Fibroblast of mammary gland (primary cell): ENCODE results near the gene DUSP2.

ENCODE experiments used
- DNase-seq: peaks from one replicate; pipeline ENCODE4 v3.0.0-alpha.2; 2010; ENCODE audit warnings: low read depth
- H3K4me3 ChIP-seq: 2 replicates; pipeline ENCODE4 v1.5.1; 2011; ENCODE audit warnings: low read depth, mild to moderate bottlenecking, low read length, moderate library complexity; ENCODE audit not compliant: control insufficient read depth
- CTCF ChIP-seq: conservative IDR thresholded peaks from 2 replicates; pipeline ENCODE4 v1.5.1; 2011; ENCODE audit warnings: low read depth, low read length, inconsistent platforms; ENCODE audit not compliant: control insufficient read depth, insufficient read depth

Gene DUSP2

DNA sequence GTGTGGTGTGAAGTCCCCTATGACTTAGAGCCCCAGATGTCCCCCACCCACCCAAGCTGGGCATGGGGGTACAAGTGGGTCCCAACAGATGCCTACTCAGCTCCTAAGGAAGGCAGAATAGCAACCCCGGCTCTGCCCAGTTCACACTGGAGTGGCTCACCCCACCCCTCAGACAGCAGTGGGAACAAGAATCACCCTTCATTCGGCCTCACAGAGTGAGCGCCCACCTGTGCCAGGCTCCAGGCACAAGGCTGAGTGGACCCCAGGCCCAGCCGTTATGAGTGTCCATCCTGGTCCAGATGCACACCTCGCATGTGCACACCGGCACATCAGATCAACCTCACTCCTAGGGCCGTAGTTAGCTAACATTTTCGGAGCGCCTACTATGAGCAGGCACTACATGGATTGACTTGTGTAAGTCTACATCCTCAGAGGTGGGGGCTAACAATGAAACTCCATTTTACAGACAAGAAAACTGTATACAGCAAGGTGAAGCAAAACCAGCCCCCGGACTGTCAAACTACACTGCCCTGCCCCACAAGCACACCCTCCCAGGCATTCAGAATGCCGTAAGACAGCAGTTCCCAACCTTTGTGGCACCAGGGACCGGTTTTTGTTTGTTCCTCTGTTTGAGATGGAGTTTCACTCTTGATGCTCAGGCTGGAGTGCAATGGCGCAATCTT, 4.2 kb downstream of the DUSP2 start:
- no peak for DNase-seq
- TF ChIP-seq CTCF = no peak
- no peak overlapping the region for H3K4me3 ChIP-seq

GRCh38 chr2:96139181-96139758, 6.0 kb downstream of the DUSP2 start:
- no peak for DNase-seq
- TF ChIP-seq CTCF = no peak
- H3K4me3 ChIP-seq = no peak overlapping the region

DNA sequence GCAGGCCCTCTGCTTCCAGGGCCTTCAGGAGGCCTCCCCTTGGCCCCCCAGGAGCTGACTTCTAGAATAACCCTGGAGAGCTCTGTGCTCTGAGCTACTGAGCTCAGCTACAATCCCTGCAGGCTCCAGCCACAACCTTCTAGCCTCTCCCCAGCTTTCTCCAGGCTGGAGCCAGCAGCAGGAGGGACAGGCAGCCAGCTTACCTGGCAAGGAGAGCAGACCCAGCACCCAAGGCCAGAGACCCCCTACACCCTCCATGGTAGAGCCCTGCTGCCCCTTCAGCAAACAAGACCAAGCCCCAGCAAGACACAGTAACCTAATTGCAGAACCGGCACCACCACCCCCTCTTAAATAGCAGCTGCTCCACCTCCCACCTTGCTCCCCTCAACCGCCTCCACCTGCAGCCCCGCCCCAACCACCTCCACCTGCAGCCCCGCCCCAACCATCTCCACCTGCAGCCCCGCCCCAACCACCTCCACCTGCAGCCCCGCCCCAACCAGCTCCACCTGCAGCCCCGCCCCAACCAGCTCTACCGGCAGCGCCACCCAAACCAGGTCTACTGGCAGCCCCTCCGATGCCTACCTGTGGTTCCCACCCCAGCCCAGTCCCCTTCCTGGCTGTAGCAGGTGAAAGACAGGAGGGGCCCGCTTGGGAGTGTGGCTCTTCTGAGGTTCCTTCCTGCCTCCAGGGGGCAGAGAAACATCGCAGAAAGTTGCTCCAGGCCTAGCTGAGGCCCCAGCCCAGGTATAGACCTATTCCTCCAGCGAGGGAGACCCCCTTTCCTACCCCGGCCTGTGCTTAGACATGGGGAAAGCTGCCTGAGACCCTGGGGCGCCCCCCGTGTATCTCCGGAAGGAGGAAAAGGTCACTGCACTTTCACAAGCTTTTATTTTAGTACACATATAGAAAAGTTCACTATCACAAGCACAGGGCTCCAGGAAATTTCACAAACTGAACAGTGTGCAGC, 6.8 kb downstream of the DUSP2 start, which contains the start of gene ASTL:
ASTL (minus strand) TSS at position 324 of the 967 bp plus-strand sequence; CDS start at position 258, 66 bp downstream.
- no peak within 1 kb of the TSS for H3K4me3 ChIP-seq
- DNase-seq = peak; percentile 11
- peak; percentile 51 for TF ChIP-seq CTCF

DNA sequence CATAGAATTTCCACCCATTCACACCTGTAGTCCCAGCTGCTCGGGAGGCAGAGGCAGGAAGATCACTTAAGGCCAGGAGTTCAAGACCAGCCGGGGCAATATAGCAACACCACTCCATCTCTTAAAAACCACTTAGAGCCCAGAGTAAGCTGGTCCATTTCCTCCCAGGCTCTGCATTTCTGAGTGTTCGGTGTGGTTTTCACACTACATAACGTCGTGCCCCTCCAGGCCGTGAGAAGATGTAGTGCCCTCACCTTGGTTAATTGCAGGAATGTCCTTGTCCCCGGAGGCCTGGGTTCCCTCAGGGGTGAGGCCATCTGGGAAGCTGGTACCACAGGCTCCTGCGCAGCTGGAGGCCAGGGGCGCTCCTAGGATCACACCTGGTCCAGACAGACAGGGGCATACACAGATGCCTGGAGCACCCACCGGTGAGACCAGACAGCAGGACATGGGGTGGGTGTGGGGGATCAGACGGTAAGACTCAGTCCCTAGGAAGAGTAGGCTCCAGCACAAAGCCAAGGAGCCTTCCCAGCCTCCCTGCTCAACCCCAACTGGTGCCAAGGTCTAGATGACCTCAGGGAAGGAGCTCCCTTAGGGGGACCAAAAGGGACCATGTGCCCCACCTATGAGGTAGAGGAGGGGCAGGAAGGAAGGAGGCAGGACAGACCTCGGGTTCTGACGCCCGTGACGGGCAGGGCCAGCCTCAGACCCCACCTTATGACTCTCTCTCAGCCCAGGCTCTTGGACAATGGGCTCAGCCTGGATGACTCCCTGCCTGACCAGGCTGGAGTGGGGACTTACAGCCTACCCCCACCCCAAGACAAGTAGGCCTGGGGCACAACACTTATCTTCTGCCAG, 7.7 kb downstream of the DUSP2 start:
- no peak overlapping the region for H3K4me3 ChIP-seq
- TF ChIP-seq CTCF = no peak
- DNase-seq = no peak

- no peak for TF ChIP-seq CTCF
- DNase-seq = no peak
- H3K4me3 ChIP-seq = no peak overlapping the region
Measured at GRCh38 chr2:96136129-96136720, 9.0 kb downstream of the DUSP2 start.

DNA sequence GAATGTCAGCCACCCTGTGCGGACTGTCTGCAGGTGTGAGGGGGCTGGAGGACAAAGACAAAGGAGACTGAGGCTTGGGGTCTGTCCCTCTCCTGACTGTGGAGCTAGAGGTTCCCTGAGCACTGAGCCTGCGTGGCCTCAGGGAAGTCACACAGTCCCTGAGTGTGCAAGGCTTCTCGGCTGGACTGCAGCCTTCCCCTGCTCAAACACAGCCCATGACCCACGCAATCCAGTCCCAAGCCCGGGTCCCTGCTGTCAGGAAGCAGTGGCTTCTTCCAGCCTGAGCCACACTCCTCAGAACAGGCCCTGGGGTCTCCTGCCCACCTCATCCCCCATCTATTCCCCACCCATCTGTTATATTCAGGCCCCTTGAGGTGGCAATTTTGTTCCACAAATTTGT, 9.6 kb downstream of the DUSP2 start:
- TF ChIP-seq CTCF = no peak
- no peak overlapping the region for H3K4me3 ChIP-seq
- no peak for DNase-seq
